DND-41 (cell line): ENCODE measurements around the gene APC.

Source experiments
- EZH2 ChIP-seq: IDR thresholded peaks from 3 replicates; pipeline ENCODE4 v1.6.1; 2012; ENCODE audit warnings: borderline replicate concordance, low read depth, mild to moderate bottlenecking, moderate library complexity, low read length, inconsistent platforms; ENCODE audit not compliant: severe bottlenecking
- TF ChIP-seq, protein P1 (sequence below): IDR thresholded peaks from 2 replicates; pipeline ENCODE4 v1.5.1; 2012; ENCODE audit warnings: borderline replicate concordance, low read length, moderate library complexity, mild to moderate bottlenecking; ENCODE audit not compliant: poor library complexity, severe bottlenecking; ENCODE audit errors: extremely low read depth

DNA sequence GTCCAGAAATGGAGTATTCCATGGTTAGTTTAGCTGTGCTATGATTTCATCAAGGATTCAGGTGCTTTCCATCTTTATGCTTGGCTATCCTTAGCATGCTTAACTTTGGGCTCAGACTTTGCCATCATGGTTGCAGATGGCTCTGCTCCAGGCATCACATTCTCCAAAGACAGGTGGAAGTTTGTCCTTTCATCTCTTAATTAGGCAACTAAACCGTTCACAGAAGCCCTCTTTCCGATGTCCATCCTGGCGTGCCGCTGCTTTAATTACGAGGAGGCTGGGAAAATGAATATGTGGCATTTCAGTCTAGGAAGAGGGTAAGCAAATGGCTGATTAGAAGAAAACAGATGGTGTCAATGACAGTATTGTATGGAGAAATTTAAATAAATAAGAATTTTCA, 24.5 kb upstream of the APC start:
- TF ChIP-seq, protein P1, sequence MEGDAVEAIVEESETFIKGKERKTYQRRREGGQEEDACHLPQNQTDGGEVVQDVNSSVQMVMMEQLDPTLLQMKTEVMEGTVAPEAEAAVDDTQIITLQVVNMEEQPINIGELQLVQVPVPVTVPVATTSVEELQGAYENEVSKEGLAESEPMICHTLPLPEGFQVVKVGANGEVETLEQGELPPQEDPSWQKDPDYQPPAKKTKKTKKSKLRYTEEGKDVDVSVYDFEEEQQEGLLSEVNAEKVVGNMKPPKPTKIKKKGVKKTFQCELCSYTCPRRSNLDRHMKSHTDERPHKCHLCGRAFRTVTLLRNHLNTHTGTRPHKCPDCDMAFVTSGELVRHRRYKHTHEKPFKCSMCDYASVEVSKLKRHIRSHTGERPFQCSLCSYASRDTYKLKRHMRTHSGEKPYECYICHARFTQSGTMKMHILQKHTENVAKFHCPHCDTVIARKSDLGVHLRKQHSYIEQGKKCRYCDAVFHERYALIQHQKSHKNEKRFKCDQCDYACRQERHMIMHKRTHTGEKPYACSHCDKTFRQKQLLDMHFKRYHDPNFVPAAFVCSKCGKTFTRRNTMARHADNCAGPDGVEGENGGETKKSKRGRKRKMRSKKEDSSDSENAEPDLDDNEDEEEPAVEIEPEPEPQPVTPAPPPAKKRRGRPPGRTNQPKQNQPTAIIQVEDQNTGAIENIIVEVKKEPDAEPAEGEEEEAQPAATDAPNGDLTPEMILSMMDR, result no peak
- no peak for TF ChIP-seq EZH2
